HepG2 (cell line): Measurements from ENCODE around the gene RNASE9. TPM values are rescaled to one million over a fixed set of nuclear protein-coding genes. Genes with fewer than 3 reads are reported as not detected.

Experiments used
- ARID3A ChIP-seq: IDR thresholded peaks from 2 replicates; pipeline ENCODE4 v1.6.1; 2012; ENCODE audit warnings: low read depth, low read length, improper control_type of control experiment
- ELF3 ChIP-seq: IDR thresholded peaks from 2 replicates; pipeline ENCODE4 v1.6.1; 2016; ENCODE audit warnings: missing genetic modification reagents, missing compliant biosample characterization
- ERF ChIP-seq: IDR thresholded peaks from 2 replicates; pipeline ENCODE4 v1.6.1; 2018; ENCODE audit warnings: missing biosample characterization, missing genetic modification reagents
- ETS1 ChIP-seq: sonication (generic); formaldehyde crosslinking; IDR thresholded peaks from 2 replicates; pipeline ENCODE4 v1.4.0; 2020; ENCODE audit warnings: missing genetic modification reagents
- HES4 ChIP-seq: sonication (generic); formaldehyde crosslinking; IDR thresholded peaks from 2 replicates; pipeline ENCODE4 v1.9.0; 2021; ENCODE audit warnings: mild to moderate bottlenecking, missing genetic modification reagents, borderline replicate concordance
- HIVEP1 ChIP-seq: sonication (generic); formaldehyde crosslinking; IDR thresholded peaks from 2 replicates; pipeline ENCODE4 v1.4.0; 2020; ENCODE audit warnings: mild to moderate bottlenecking, missing genetic modification reagents
- LCORL ChIP-seq, 2 experiments: fragments of 450-650 bp in 1 of 2; sonication (generic) in 1 of 2; formaldehyde crosslinking in 1 of 2; IDR thresholded peaks; 2 replicates each; pipeline versions ENCODE4 v1.5.0 to v1.6.1; 2017 to 2020; ENCODE audit warnings: antibody characterized with exemption in 1 of 2, missing genetic modification reagents in 1 of 2
- NFYC ChIP-seq: IDR thresholded peaks from 2 replicates; pipeline ENCODE4 v1.6.1; 2016; ENCODE audit warnings: missing genetic modification reagents, missing compliant biosample characterization
- PCBP1 ChIP-seq: fragments of 200-400 bp; formaldehyde crosslinking; IDR thresholded peaks from 2 replicates; pipeline ENCODE4 v1.6.1; 2017; ENCODE audit warnings: mild to moderate bottlenecking, low read depth, low read length, borderline replicate concordance
- PCBP2 ChIP-seq: fragments of 200-400 bp; formaldehyde crosslinking; optimal IDR thresholded peaks from 2 replicates; pipeline ENCODE3; 2018; ENCODE audit warnings: low read length, low read depth; ENCODE audit not compliant: poor library complexity, severe bottlenecking
- POLR2AphosphoS5 ChIP-seq: IDR thresholded peaks from 2 replicates; pipeline ENCODE4 v1.6.1; 2012; ENCODE audit warnings: low read depth, low read length
- REXO4 ChIP-seq: sonication (generic); formaldehyde crosslinking; IDR thresholded peaks from 2 replicates; pipeline ENCODE4 v1.8.0; 2022; ENCODE audit warnings: missing genetic modification reagents, mild to moderate bottlenecking, borderline replicate concordance
- SMAD3 ChIP-seq: sonication (generic); formaldehyde crosslinking; IDR thresholded peaks from 2 replicates; pipeline ENCODE4 v1.4.0; 2020; ENCODE audit warnings: missing genetic modification reagents
- SP1 ChIP-seq, 2 experiments: fragments of 450-650 bp in 1 of 2; sonication (generic) in 1 of 2; formaldehyde crosslinking in 1 of 2; IDR thresholded peaks; 2 replicates each; pipeline versions ENCODE4 v1.4.0 to v1.6.1; 2016 to 2020; ENCODE audit warnings: missing genetic modification reagents in 1 of 2
- SRSF1 ChIP-seq: fragments of 200-400 bp; formaldehyde crosslinking; optimal IDR thresholded peaks from 2 replicates; pipeline ENCODE3; 2017; ENCODE audit warnings: mild to moderate bottlenecking, low read depth, low read length, moderate library complexity
- TBL1XR1 ChIP-seq: fragments of 150-350 bp; IDR thresholded peaks from 2 replicates; pipeline ENCODE4 v1.6.1; 2014; ENCODE audit warnings: borderline replicate concordance, low read length; ENCODE audit not compliant: partially characterized antibody
- TERF1 ChIP-seq: sonication (generic); formaldehyde crosslinking; IDR thresholded peaks from 2 replicates; pipeline ENCODE4 v1.8.0; 2022; ENCODE audit warnings: mild to moderate bottlenecking, missing genetic modification reagents, moderate library complexity
- TRAFD1 ChIP-seq: sonication (generic); formaldehyde crosslinking; IDR thresholded peaks from 2 replicates; pipeline ENCODE4 v1.5.1; 2020; ENCODE audit warnings: missing genetic modification reagents, mild to moderate bottlenecking, borderline replicate concordance
- ZFP36L1 ChIP-seq: sonication (generic); formaldehyde crosslinking; IDR thresholded peaks from 2 replicates; pipeline ENCODE4 v1.8.0; 2022; ENCODE audit warnings: mild to moderate bottlenecking, missing genetic modification reagents, moderate library complexity
- ZNF160 ChIP-seq: sonication (generic); formaldehyde crosslinking; IDR thresholded peaks from 2 replicates; pipeline ENCODE4 v1.8.0; 2022; ENCODE audit warnings: mild to moderate bottlenecking, inconsistent platforms, missing genetic modification reagents
- ZNF350 ChIP-seq: sonication (generic); formaldehyde crosslinking; IDR thresholded peaks from 2 replicates; pipeline ENCODE4 v1.4.0; 2020; ENCODE audit warnings: mild to moderate bottlenecking, low read depth, missing genetic modification reagents, borderline replicate concordance
- ZNF354B ChIP-seq: sonication (generic); formaldehyde crosslinking; IDR thresholded peaks from 2 replicates; pipeline ENCODE4 v1.8.0; 2022; ENCODE audit warnings: mild to moderate bottlenecking, missing genetic modification reagents
- ZNF576 ChIP-seq: sonication (generic); formaldehyde crosslinking; IDR thresholded peaks from 2 replicates; pipeline ENCODE4 v1.4.0; 2020; ENCODE audit warnings: mild to moderate bottlenecking, missing genetic modification reagents
- ZNF792 ChIP-seq: IDR thresholded peaks from 2 replicates; pipeline ENCODE4 v1.6.1; 2016
- polyA plus RNA-seq, 8 experiments: library from polyadenylated mRNA; depleted of rRNA in 3 of 8; stranded (reverse) in 7 of 8; unstranded in 1 of 8; fragments of >200 nt; fragmentation: Illumina TruSeq in 4 of 8; extraction: Trizol in 4 of 8; gene quantifications; 2 replicates each; pipeline versions ENCODE4 v1.2.1 to v1.2.3, GENCODE V29; 2011 to 2016; ENCODE audit warnings: low read depth in 4 of 8, missing spikeins in 1 of 8, mixed read lengths in 1 of 8; ENCODE audit not compliant: insufficient read depth in 1 of 8
- total RNA-seq, 5 experiments: library from RNA; depleted of rRNA; stranded (reverse); fragments of >200 nt; fragmentation: Illumina TruSeq; extraction: Trizol; gene quantifications; 2 replicates each; pipeline ENCODE4 v1.2.3, GENCODE V29; 2016; ENCODE audit warnings: low read depth in 1 of 5

RNASE9 gene
- total and polyA plus RNA-seq, 2 of the 13 experiments (the other 11 are each of a cell fraction or from before 2014, with no cell fraction given) = not detected

- TF ChIP-seq ZNF792 (CRISPR knock-in tag) (peak; percentile 44; the same call in 1 of the 2 replicates), NFYC (CRISPR knock-in tag) (0 out of 2 replicates have a peak, but pooled peaks have one; percentile 12), REXO4 (no peak), POLR2AphosphoS5 (no peak), SP1 (IDR thresholded peaks at IDR 0.05) (no peak), SP1 (CRISPR knock-in tag; IDR thresholded peaks at IDR 0.05) (no peak), ZNF354B (0 out of 2 replicates have a peak, but pooled peaks have one; percentile 86), ZNF350 (CRISPR knock-in tag) (peak; percentile 71; the same call in 1 of the 2 replicates), HIVEP1 (CRISPR knock-in tag) (peak; percentile 34; the same call in 1 of the 2 replicates), ELF3 (CRISPR knock-in tag) (0 out of 2 replicates have a peak, but pooled peaks have one; percentile 30), ZNF160 (peak; percentile 34; the same call in 1 of the 2 replicates), PCBP1 (no peak), LCORL (IDR thresholded peaks at IDR 0.05) (no peak), LCORL (CRISPR knock-in tag; IDR thresholded peaks at IDR 0.05) (peak; percentile 79), PCBP2 (no peak), ZFP36L1 (CRISPR knock-in tag) (no peak), TBL1XR1 (peak; percentile 56), ETS1 (CRISPR knock-in tag) (no peak), SRSF1 (no peak), ARID3A (no peak), HES4 (CRISPR knock-in tag) (no peak), ZNF576 (CRISPR knock-in tag) (no peak), SMAD3 (CRISPR knock-in tag) (peak; percentile 51; the same call in 1 of the 2 replicates), TRAFD1 (peak; percentile 72; the same call in 1 of the 2 replicates), ERF (CRISPR knock-in tag) (peak; percentile 51; the same call in 1 of the 2 replicates), TERF1 (CRISPR knock-in tag) (no peak)
These were observed 45.5 kb upstream of the RNASE9 start (continued) for GRCh38 chr14:20606190-20606901.
